DND-41 (cell line): ENCODE data around the gene DDRGK1.

Source experiments
- ATAC-seq: fragments of 200-7000 bp; cut with Tn5 transposase; 3 replicates; pipeline ENCODE4 v1.9.1; 2021; ENCODE audit warnings: low read depth; ENCODE audit not compliant: insufficient read depth
- DNase-seq: peaks from one replicate; pipeline ENCODE4 v3.0.0-alpha.2; 2020
- H2AFZ ChIP-seq: 2 replicates; pipeline ENCODE4 v1.6.0; 2012; ENCODE audit warnings: low read depth, low read length
- H3K27ac ChIP-seq: 2 replicates; pipeline ENCODE4 v1.5.1; 2012; ENCODE audit warnings: low read length, inconsistent platforms
- H3K27me3 ChIP-seq: fragments of 200-600 bp; sonication (generic); 2 replicates; pipeline ENCODE4 v1.6.0; 2012; ENCODE audit warnings: low read length, mild to moderate bottlenecking, inconsistent platforms; ENCODE audit not compliant: insufficient read depth, poor library complexity
- H3K36me3 ChIP-seq: 2 replicates; pipeline ENCODE4 v1.5.1; 2012; ENCODE audit warnings: low read length, inconsistent platforms; ENCODE audit not compliant: insufficient read depth
- H3K4me1 ChIP-seq: 2 replicates; pipeline ENCODE4 v1.5.1; 2012; ENCODE audit warnings: mild to moderate bottlenecking, low read length; ENCODE audit not compliant: insufficient read depth
- H3K4me2 ChIP-seq: 2 replicates; pipeline ENCODE4 v1.6.0; 2012; ENCODE audit warnings: mild to moderate bottlenecking, moderate library complexity, low read length, inconsistent platforms; ENCODE audit not compliant: insufficient read depth
- H3K4me3 ChIP-seq, 2 experiments: fragments of 200-600 bp in 1 of 2; shearing (Covaris generic) in 1 of 2; 2 replicates each; pipeline ENCODE4 v1.5.1; 2012 to 2016; ENCODE audit warnings: inconsistent platforms in 2 of 2, low read length in 2 of 2, mild to moderate bottlenecking in 2 of 2, low read depth in 1 of 2, moderate library complexity in 1 of 2
- H3K79me2 ChIP-seq: 2 replicates; pipeline ENCODE4 v1.6.0; 2012; ENCODE audit warnings: low read length, inconsistent platforms; ENCODE audit not compliant: insufficient read depth
- H3K9ac ChIP-seq: 2 replicates; pipeline ENCODE4 v1.6.0; 2012; ENCODE audit warnings: low read depth, mild to moderate bottlenecking, inconsistent platforms, low read length, moderate library complexity
- H3K9me3 ChIP-seq: 2 replicates; pipeline ENCODE4 v1.5.1; 2012; ENCODE audit warnings: low read length, moderate library complexity, mild to moderate bottlenecking, inconsistent platforms; ENCODE audit not compliant: insufficient read depth, severe bottlenecking
- H4K20me1 ChIP-seq: 2 replicates; pipeline ENCODE4 v1.6.0; 2012; ENCODE audit warnings: low read length; ENCODE audit not compliant: insufficient read depth
- CTCF ChIP-seq: IDR thresholded peaks from 2 replicates; pipeline ENCODE4 v1.5.1; 2012; ENCODE audit warnings: borderline replicate concordance, low read length, moderate library complexity, mild to moderate bottlenecking; ENCODE audit not compliant: poor library complexity, severe bottlenecking; ENCODE audit errors: extremely low read depth
- EZH2 ChIP-seq: IDR thresholded peaks from 3 replicates; pipeline ENCODE4 v1.6.1; 2012; ENCODE audit warnings: borderline replicate concordance, low read depth, mild to moderate bottlenecking, moderate library complexity, low read length, inconsistent platforms; ENCODE audit not compliant: severe bottlenecking

The DDRGK1 gene

DNA sequence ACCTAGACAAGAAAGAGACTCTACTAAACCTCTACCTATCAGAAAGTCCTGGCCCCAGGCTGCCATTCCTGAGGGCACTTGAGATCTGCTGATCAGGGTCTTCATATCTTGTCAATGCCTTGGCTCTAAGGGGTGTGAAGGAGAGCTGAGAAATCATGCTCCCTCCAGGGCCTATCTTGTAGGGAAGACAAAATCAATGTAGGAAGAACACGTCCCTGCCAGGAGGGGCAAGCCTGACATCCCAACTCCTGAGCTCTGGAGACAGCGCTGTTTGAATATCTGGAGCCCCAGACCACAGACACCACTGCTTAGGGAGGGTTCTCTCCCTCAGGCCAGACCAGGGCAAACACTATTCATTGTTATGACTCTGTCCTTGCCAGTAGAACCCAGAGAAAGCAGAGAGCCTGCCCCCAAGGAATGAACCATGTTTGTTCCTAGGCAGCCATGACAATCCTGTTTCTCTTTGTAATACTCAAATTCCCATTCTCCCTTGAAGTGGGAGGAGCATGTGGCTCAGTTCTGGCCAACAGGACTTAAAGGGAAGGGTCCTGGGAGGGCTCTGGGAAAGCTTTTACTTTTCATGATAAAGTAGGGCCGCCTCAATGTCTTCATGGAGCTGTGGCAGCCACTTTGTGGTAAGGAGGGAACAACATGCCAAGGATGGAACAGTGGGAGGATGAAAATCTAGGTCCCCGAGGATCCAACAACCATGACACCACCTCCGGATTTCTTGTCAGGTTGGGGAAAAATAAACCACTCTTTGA is 43.0 kb downstream of the DDRGK1 start:
- H3K79me2 ChIP-seq = peaks cover 42% of the 10 kb centered on the region
- no peak overlapping the region for H3K4me2 ChIP-seq
- H3K9me3 ChIP-seq = no peaks in the 10 kb centered on the region
- H3K4me1 ChIP-seq = peaks cover 37% of the 10 kb centered on the region
- no peak for TF ChIP-seq CTCF
- no peak for DNase-seq
- no peak overlapping the region for H3K27ac ChIP-seq
- peaks cover 27% of the 10 kb centered on the region for H4K20me1 ChIP-seq
- no peaks in the 10 kb centered on the region for H3K27me3 ChIP-seq
- H3K4me3 ChIP-seq = no peak overlapping the region
- H3K36me3 ChIP-seq = peaks cover 3% of the 10 kb centered on the region; the same call in 1 of the 2 replicates
- no peak overlapping the region for H2AFZ ChIP-seq
- no peak overlapping the region for H3K9ac ChIP-seq
- no peak for ATAC-seq

GRCh38 chr20:3160418-3160817 is 44.1 kb downstream of the DDRGK1 start:
- ATAC-seq (no peak), DNase-seq (no peak)
- Histone ChIP-seq H3K9me3 (no peaks in the 10 kb centered on the region), H3K79me2 (peaks cover 53% of the 10 kb centered on the region), H2AFZ (peak overlapping the region; percentile 86), H3K4me1 (peaks cover 41% of the 10 kb centered on the region), H3K4me2 (peak overlapping the region; percentile 99), H3K27me3 (no peaks in the 10 kb centered on the region), H3K4me3 (peak overlapping the region; percentile 80 to 89), H3K27ac (peak overlapping the region; percentile 87), H4K20me1 (peaks cover 31% of the 10 kb centered on the region), H3K36me3 (peaks cover 11% of the 10 kb centered on the region), H3K9ac (peak overlapping the region; percentile 85)
- TF ChIP-seq CTCF (no peak), EZH2 (no peak)

DNA sequence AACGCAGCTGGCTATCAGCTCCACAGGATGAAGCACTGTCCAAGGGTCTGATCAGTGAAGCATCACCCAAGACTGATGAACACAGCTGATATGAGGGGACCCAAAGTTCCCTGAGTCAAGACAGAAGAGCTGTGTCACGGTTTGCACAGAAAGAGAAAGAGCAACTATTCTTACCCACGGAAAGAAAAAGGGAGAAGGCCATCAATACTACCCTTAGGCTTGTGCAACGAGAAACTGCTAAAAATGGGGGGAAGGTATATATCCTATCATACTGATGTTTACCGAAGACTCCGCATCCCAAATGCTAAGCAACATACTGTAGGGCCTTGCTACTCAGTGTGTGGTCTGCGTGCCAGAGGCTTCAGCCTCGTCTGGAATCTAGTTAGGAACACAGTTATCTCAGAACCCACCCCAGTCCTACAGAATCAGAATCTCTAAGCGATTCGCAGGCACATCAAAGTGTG is 45.5 kb downstream of the DDRGK1 start:
- peak overlapping the region; percentile 80 to 89 for H3K4me3 ChIP-seq
- H3K27me3 ChIP-seq = no peaks in the 10 kb centered on the region
- peaks cover 41% of the 10 kb centered on the region for H3K4me1 ChIP-seq
- peak overlapping the region; percentile 85 for H3K9ac ChIP-seq
- H3K4me2 ChIP-seq = peak overlapping the region; percentile 99
- peaks cover 67% of the 10 kb centered on the region for H3K79me2 ChIP-seq
- ATAC-seq = peak; percentile 27
- peak overlapping the region; percentile 87 for H3K27ac ChIP-seq
- H3K36me3 ChIP-seq = peaks cover 22% of the 10 kb centered on the region
- no peaks in the 10 kb centered on the region for H3K9me3 ChIP-seq
- peak overlapping the region; percentile 86 for H2AFZ ChIP-seq
- TF ChIP-seq CTCF (no peak), EZH2 (no peak)
- peaks cover 35% of the 10 kb centered on the region for H4K20me1 ChIP-seq
- DNase-seq = peak; percentile 17
